Panc1 (cell line): ENCODE results near the gene EXD3.

Source experiments
- CTCF ChIP-seq: fragments of 450-650 bp; IDR thresholded peaks from 2 replicates; pipeline ENCODE4 v1.5.1; 2017; ENCODE audit warnings: mild to moderate bottlenecking
- POLR2AphosphoS5 ChIP-seq: IDR thresholded peaks from 2 replicates; pipeline ENCODE4 v1.6.1; 2012; ENCODE audit warnings: mild to moderate bottlenecking, low read depth, low read length, moderate library complexity
- SIN3A ChIP-seq: IDR thresholded peaks from 2 replicates; pipeline ENCODE4 v1.6.1; 2012; ENCODE audit warnings: low read depth, mild to moderate bottlenecking, low read length, moderate library complexity, borderline replicate concordance; ENCODE audit not compliant: insufficient read depth

- TF ChIP-seq CTCF (no peak), POLR2AphosphoS5 (no peak), SIN3A (no peak)
These were observed 46.6 kb downstream of the EXD3 start for GRCh38 chr9:137376386-137376785.
